Mammary epithelial cell (primary cell): ENCODE data around the gene RHOT1.

Source experiments
- EZH2 ChIP-seq: IDR thresholded peaks from 2 replicates; pipeline ENCODE4 v1.6.1; 2012; ENCODE audit warnings: low read length, inconsistent platforms, borderline replicate concordance
- TF ChIP-seq, protein P1 (sequence below), 2 donors: IDR thresholded peaks in 1 of 2; conservative IDR thresholded peaks in 1 of 2; 2 replicates each; pipeline ENCODE4 v1.5.1; 2011 to 2012; ENCODE audit warnings: inconsistent platforms in 2 of 2, low read length in 2 of 2, mild to moderate bottlenecking in 2 of 2, control low read depth in 1 of 2, low read depth in 1 of 2; ENCODE audit not compliant: insufficient read depth in 1 of 2; ENCODE audit errors: extremely low read depth in 1 of 2

DNA sequence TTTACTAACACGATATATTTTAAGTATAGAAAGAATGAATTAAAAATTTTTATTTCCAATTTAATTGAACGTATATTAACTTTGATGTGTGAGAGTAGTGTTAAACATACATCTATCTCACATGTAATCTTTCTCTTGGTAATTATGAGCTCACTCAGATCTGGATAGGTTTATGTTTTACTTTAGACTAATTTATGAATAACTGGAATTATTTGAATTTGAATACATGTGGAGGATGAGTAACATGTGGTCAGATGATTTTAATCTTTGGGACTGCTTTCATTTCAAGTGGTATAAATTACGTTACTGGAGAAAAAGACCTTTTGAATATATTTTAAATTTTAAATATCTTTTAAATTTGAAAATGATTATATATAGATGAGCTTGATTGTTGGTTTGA, 73.4 kb downstream of the RHOT1 start:
- TF ChIP-seq, protein P1, sequence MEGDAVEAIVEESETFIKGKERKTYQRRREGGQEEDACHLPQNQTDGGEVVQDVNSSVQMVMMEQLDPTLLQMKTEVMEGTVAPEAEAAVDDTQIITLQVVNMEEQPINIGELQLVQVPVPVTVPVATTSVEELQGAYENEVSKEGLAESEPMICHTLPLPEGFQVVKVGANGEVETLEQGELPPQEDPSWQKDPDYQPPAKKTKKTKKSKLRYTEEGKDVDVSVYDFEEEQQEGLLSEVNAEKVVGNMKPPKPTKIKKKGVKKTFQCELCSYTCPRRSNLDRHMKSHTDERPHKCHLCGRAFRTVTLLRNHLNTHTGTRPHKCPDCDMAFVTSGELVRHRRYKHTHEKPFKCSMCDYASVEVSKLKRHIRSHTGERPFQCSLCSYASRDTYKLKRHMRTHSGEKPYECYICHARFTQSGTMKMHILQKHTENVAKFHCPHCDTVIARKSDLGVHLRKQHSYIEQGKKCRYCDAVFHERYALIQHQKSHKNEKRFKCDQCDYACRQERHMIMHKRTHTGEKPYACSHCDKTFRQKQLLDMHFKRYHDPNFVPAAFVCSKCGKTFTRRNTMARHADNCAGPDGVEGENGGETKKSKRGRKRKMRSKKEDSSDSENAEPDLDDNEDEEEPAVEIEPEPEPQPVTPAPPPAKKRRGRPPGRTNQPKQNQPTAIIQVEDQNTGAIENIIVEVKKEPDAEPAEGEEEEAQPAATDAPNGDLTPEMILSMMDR (conservative IDR thresholded peaks at IDR 0.05 in 1 of 2, IDR thresholded peaks at IDR 0.05 in 1 of 2; ENCODE audit: extremely low read depth in 1 of 2, insufficient read depth in 1 of 2, low read depth in 1 of 2, low read length in 2 of 2), result no peak
- TF ChIP-seq EZH2, result no peak
